Endothelial cell of umbilical vein (primary cell): ENCODE results near the gene MRPS35. TPM values are rescaled to one million over a fixed set of nuclear protein-coding genes. Genes with fewer than 3 reads are reported as not detected.
A peak's percentile ranks its signal among the peaks of the same experiment; 100 is the strongest.

Source experiments
- BruUV-seq: library from RNA; stranded (reverse); fragments of 400-500 nt; replicated peaks from 2 replicates; lab custom pipeline; 2021; lab: Mats Ljungman, UMichigan
- CTCF ChIA-PET: fragments of 300-600, 350-600 bp; sonication (Branson Sonifier 250); formaldehyde crosslinking; loops from one replicate; lab custom pipeline; 2021; ENCODE audit warnings: antibody characterized with exemption, inconsistent platforms; lab: Charles Lee
- POLR2A ChIA-PET: fragments of 300-600, 350-600 bp; sonication (Branson Sonifier 250); formaldehyde crosslinking; loops from one replicate; lab custom pipeline; 2021; ENCODE audit warnings: antibody characterized with exemption, inconsistent platforms; lab: Charles Lee
- DNase-seq: peaks from one replicate; pipeline ENCODE4 v3.0.0-alpha.2; 2011; ENCODE audit warnings: low read depth, low spot score
- FAIRE-seq: peaks from 2 replicates; lab custom pipeline; 2011; peaks lifted over from hg19 to GRCh38; lab: Jason Lieb, UNC
- H2AFZ ChIP-seq: 2 replicates; pipeline ENCODE4 v1.6.0; 2012; ENCODE audit warnings: low read depth, low read length, control low read depth, inconsistent platforms
- H3K27ac ChIP-seq: 2 replicates; pipeline ENCODE4 v1.5.1; 2011; ENCODE audit warnings: low read depth, mild to moderate bottlenecking, control low read depth, low read length, moderate library complexity; ENCODE audit not compliant: insufficient read depth
- H3K27me3 ChIP-seq, 2 experiments: 2 replicates each; pipeline versions ENCODE4 v1.6.0 to v1.6.1; 2011; ENCODE audit warnings: low read length in 2 of 2, mixed read lengths in 1 of 2; ENCODE audit not compliant: control insufficient read depth in 2 of 2, insufficient read depth in 2 of 2
- H3K36me3 ChIP-seq, 2 experiments: 2 replicates in 1 of 2; 3 replicates in 1 of 2; pipeline ENCODE4 v1.5.1; 2011; ENCODE audit warnings: low read length in 2 of 2, mild to moderate bottlenecking in 1 of 2, moderate library complexity in 1 of 2; ENCODE audit not compliant: control insufficient read depth in 2 of 2, insufficient read depth in 2 of 2; ENCODE audit errors: extremely low read depth in 1 of 2
- H3K4me1 ChIP-seq: 3 replicates; pipeline ENCODE4 v1.5.1; 2011; ENCODE audit warnings: mild to moderate bottlenecking, low read length; ENCODE audit not compliant: control insufficient read depth, insufficient read depth; ENCODE audit errors: extremely low read depth
- H3K4me2 ChIP-seq: 2 replicates; pipeline ENCODE4 v1.6.1; 2011; ENCODE audit warnings: low read length, control low read depth, mixed read lengths; ENCODE audit not compliant: insufficient read depth
- H3K4me3 ChIP-seq, 3 experiments: fragments of 200-600 bp in 1 of 3; sonication (generic), shearing (Covaris generic) in 1 of 3; replicated peaks in 1 of 3; 2 replicates each; pipeline ENCODE4 v1.5.1; 2011 to 2016; ENCODE audit warnings: control low read depth in 3 of 3, low read length in 3 of 3, mild to moderate bottlenecking in 2 of 3, inconsistent platforms in 1 of 3, low read depth in 1 of 3, moderate library complexity in 1 of 3; ENCODE audit not compliant: insufficient read depth in 1 of 3
- H3K79me2 ChIP-seq: 2 replicates; pipeline ENCODE4 v1.6.0; 2012; ENCODE audit warnings: low read length, inconsistent platforms; ENCODE audit not compliant: control insufficient read depth, insufficient read depth
- H3K9ac ChIP-seq: replicated peaks from 2 replicates; pipeline ENCODE3; 2011; ENCODE audit warnings: low read length, control low read depth; ENCODE audit not compliant: insufficient read depth; ENCODE audit errors: extremely low read depth
- H3K9me1 ChIP-seq: replicated peaks from 3 replicates; pipeline ENCODE4 v1.6.0; 2011; ENCODE audit warnings: mild to moderate bottlenecking, low read length; ENCODE audit not compliant: control insufficient read depth, insufficient read depth; ENCODE audit errors: extremely low read depth
- H3K9me3 ChIP-seq: replicated peaks from 2 replicates; pipeline ENCODE4 v1.5.1; 2012; ENCODE audit warnings: low read length, inconsistent platforms; ENCODE audit not compliant: control insufficient read depth, insufficient read depth
- H4K20me1 ChIP-seq: replicated peaks from 2 replicates; pipeline ENCODE3; 2011; ENCODE audit warnings: mild to moderate bottlenecking, low read length; ENCODE audit not compliant: control insufficient read depth, insufficient read depth; ENCODE audit errors: extremely low read depth
- CTCF ChIP-seq, 2 donors: IDR thresholded peaks; 1 replicate in 1 of 2; 2 replicates in 1 of 2; pipeline ENCODE4 v1.5.1; 2011; ENCODE audit warnings: low read length in 2 of 2, mild to moderate bottlenecking in 2 of 2, moderate library complexity in 2 of 2, control low read depth in 1 of 2, inconsistent platforms in 1 of 2, low read depth in 1 of 2; ENCODE audit not compliant: insufficient read depth in 1 of 2; ENCODE audit errors: extremely low read depth in 1 of 2
- EZH2 ChIP-seq: IDR thresholded peaks from 2 replicates; pipeline ENCODE4 v1.6.1; 2012; ENCODE audit warnings: borderline replicate concordance, low read depth, mild to moderate bottlenecking, moderate library complexity, low read length, inconsistent platforms; ENCODE audit not compliant: severe bottlenecking
- FOS ChIP-seq: IDR thresholded peaks from 2 replicates; pipeline ENCODE4 v1.6.1; 2011; ENCODE audit warnings: mild to moderate bottlenecking, low read length, moderate library complexity, borderline replicate concordance; ENCODE audit not compliant: insufficient read depth
- GATA2 ChIP-seq: IDR thresholded peaks from 2 replicates; pipeline ENCODE4 v1.7.0; 2011; ENCODE audit warnings: low read depth, mild to moderate bottlenecking, moderate library complexity, mixed read lengths, low read length; ENCODE audit not compliant: insufficient read length, insufficient read depth
- JUN ChIP-seq: IDR thresholded peaks from 2 replicates; pipeline ENCODE4 v1.6.1; 2011; ENCODE audit warnings: borderline replicate concordance, low read depth; ENCODE audit not compliant: insufficient read length, insufficient read depth
- MAX ChIP-seq: IDR thresholded peaks from 2 replicates; pipeline ENCODE4 v1.6.1; 2011; ENCODE audit not compliant: insufficient read depth, insufficient read length
- MYC ChIP-seq: IDR thresholded peaks from one replicate; pipeline ENCODE4 v1.6.1; 2011; ENCODE audit warnings: mild to moderate bottlenecking, low read depth, low read length
- POLR2A ChIP-seq: IDR thresholded peaks from 2 replicates; pipeline ENCODE4 v1.6.1; 2012; ENCODE audit warnings: low read depth, mild to moderate bottlenecking, control low read depth, low read length
- POLR2AphosphoS5 ChIP-seq: IDR thresholded peaks from 2 replicates; pipeline ENCODE4 v1.6.1; 2012; ENCODE audit warnings: low read depth, mild to moderate bottlenecking, control low read depth, low read length, moderate library complexity; ENCODE audit not compliant: insufficient read depth
- dilution Hi-C: fragments of 300-500 bp; cut with MboI; formaldehyde crosslinking; loops from one replicate; pipeline ENCODE4 v1.15.0; 2019; ENCODE audit warnings: low sequenced_read_pairs; ENCODE audit not compliant: extremely low pct_ligation_motif_present
- intact Hi-C: fragments of 100-400 bp; cut with micrococcal nuclease; formaldehyde crosslinking; loops from one replicate; pipeline ENCODE4 v1.10.0; 2022
- polyA plus RNA-seq, 4 experiments: library from polyadenylated mRNA; depleted of rRNA in 3 of 4; stranded (reverse) in 3 of 4; unstranded in 1 of 4; fragments of >200 nt; gene quantifications; 2 replicates each; pipeline versions ENCODE4 v1.2.1 to v1.2.3, GENCODE V29; 2011 to 2012; ENCODE audit warnings: missing spikeins in 1 of 4
- total RNA-seq: library from RNA; stranded (reverse); gene quantifications from 2 replicates; pipeline ENCODE4 v1.2.3, GENCODE V29; 2021

MRPS35 gene
- total and polyA plus RNA-seq, 2 donors (not counting 3 experiments of a cell fraction or from before 2014, with no cell fraction given), result 22.7 to 38.6 TPM

- POLR2A ChIA-PET, result interaction anchor here (0.6 kb wide), 1 partner anchor 51 kb away, joined by 3 read pairs; no protein-coding TSS in a partner anchor
Measured at GRCh38 chr12:27771481-27772327, 61.1 kb downstream of the MRPS35 start.

More at GRCh38 chr12:27771481-27772327, 61.1 kb downstream of the MRPS35 start:
- Histone ChIP-seq H3K27me3 (no peaks in the 10 kb centered on the region), H2AFZ (no peak overlapping the region), H3K36me3 (no peaks in the 10 kb centered on the region), H3K9me3 (no peaks in the 10 kb centered on the region), H3K4me1 (peaks cover 26% of the 10 kb centered on the region), H3K9ac (no peak overlapping the region), H3K4me2 (peak overlapping the region; percentile 90), H4K20me1 (no peaks in the 10 kb centered on the region), H3K9me1 (no peaks in the 10 kb centered on the region), H3K79me2 (no peaks in the 10 kb centered on the region), H3K27ac (no peak overlapping the region), H3K4me3 (no peak overlapping the region)
- FAIRE-seq (peak; percentile 21), DNase-seq (no peak)
- no TSS peak for BruUV-seq
- CTCF ChIA-PET, result interaction anchor here (0.7 to 1.8 kb wide), 5 partner anchors 8 to 68 kb away, joined by 3 to 4 read pairs (median 3); no protein-coding TSS in a partner anchor
- no peak for TF ChIP-seq GATA2
- TF ChIP-seq CTCF (IDR thresholded peaks at IDR 0.05; ENCODE audit: extremely low read depth in 1 of 2, insufficient read depth in 1 of 2, low read depth in 1 of 2, low read length in 2 of 2), result no peak
- no peak for TF ChIP-seq FOS
- TF ChIP-seq POLR2AphosphoS5, result no peak
- no peak for TF ChIP-seq EZH2
- no peak for TF ChIP-seq MAX
- no peak for TF ChIP-seq POLR2A
- no peak for TF ChIP-seq MYC
- TF ChIP-seq JUN, result no peak
- intact Hi-C loops, result loop anchor here (2.0 kb wide), 1 partner anchor 51 kb away; no protein-coding TSS in a partner anchor
- dilution Hi-C loops, result no loop called here
